ENCODE results near the gene SEC22B. TPM values are rescaled to one million over a fixed set of nuclear protein-coding genes. Genes with fewer than 3 reads are reported as not detected.
"Not testable (repeated sequence)": the region's sequence is repeated elsewhere in the genome, so short reads cannot be mapped to it uniquely, and the experiment has no call there.

Gene SEC22B
- total RNA-seq, 1 donor from 2014 or later, result 12.4 TPM

DNA sequence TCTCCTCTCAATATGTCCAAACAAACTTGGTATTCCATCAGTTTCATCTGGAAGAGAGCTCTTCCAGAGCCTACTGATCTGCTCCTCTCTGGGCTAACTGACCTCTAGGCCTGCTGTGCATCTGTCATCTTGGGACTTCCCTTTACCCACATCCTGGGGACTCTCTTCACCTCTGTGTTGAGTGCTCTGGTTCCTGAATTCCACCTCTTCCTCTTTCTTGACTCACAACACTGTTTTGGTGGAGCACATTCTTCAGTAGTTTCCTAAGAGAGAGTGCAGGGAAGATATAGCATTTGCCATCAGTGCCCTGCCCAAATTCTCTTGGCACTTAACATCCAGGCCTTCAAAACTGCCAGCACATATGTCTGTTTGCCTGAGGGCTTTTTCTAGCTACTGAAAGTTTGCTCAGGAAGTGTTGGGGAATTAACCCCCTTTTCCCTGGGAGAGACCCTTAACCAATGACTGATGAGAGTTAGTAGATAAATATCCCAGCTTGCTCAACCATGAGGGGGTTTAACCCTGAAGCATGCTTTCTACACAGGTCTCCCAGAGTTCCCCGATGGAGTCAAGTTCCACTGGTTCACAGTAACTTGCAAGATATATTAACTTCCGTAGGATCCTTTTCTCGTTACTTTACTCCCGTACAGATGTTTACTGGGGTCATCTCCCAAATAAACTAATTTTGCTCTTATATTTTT lies 52.4 kb downstream of the SEC22B start:
- DNase-seq; intact Hi-C loops (cut with DNase I): not testable (repeated sequence)
- ATAC-seq (ENCODE audit: poor library complexity), result peak; percentile 64

- peak; percentile 49 for ATAC-seq (ENCODE audit: poor library complexity)
- DNase-seq; intact Hi-C loops (cut with DNase I): not testable (repeated sequence)
Observed at GRCh38 chr1:120122262-120122893, 53.9 kb downstream of the SEC22B start.

DNA sequence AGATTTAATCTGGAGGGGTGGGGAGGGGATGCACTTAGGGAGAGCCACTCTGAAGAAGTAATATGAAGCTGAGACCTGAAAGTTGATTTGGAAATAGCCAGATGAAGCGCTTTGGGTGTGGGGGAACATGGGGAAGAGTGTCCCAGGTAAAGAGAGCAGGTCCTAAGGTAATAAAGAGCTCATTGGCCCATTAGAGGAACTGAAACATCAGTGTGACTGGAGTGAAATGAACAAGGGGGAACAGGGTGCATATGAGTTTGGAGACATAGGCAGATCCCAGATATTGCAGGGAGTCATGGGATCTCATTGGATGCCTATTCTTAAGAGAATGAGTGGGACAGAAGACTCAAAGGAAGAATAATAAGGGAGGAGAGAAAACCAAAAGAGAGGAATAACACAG lies 54.5 kb downstream of the SEC22B start:
- ATAC-seq (ENCODE audit: poor library complexity); DNase-seq; intact Hi-C loops (cut with DNase I): not testable (repeated sequence)

GRCh38 chr1:120120525-120120924 lies 55.8 kb downstream of the SEC22B start:
- peak; percentile 34 for ATAC-seq (ENCODE audit: poor library complexity)
- DNase-seq; intact Hi-C loops (cut with DNase I): not testable (repeated sequence)

DNA sequence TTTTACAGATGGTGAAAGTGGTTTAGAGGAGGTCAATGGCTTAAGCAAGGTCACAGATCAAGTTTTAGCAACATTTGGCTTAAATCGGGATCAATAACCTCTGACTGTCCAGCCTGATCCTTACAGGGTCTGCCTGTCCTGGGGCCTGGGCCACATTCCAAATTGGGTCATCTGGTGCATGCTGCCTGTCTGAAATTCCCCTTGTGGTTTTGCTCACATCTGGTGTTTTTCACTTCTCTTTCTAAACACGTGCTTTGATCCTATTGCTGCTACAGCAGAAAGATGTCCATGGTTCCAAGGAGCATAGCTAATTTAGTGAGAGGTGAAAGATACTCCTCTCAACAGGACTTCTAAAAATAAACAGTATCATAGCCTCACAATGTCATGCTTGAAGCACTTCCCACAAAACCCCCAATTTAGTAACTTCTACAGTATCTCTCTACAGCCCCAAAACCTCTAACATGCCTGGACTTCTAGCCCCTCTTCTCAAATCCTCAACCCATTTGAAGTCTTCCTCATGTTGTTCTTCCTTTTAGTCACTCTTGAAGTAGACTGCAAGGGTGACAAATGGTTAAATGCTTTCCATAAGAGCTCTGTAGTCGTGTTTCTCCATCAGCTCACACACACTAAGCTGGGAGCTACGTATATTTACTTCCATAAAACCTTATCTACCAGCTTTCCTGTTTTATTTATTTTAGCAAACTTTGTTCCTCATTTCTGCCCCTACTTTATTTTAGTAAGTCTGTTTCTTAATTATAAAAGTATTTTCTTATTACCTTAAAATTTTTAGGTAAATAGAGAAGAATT lies 58.7 kb downstream of the SEC22B start:
- peak; percentile 81 for ATAC-seq (ENCODE audit: poor library complexity)
- peak; percentile 52 for DNase-seq
- intact Hi-C loops (cut with DNase I), result not testable (repeated sequence)

GRCh38 chr1:120116094-120116493 lies 60.2 kb downstream of the SEC22B start:
- ATAC-seq (ENCODE audit: poor library complexity); DNase-seq; intact Hi-C loops (cut with DNase I): not testable (repeated sequence)

- DNase-seq; ATAC-seq (ENCODE audit: poor library complexity); intact Hi-C loops (cut with DNase I): not testable (repeated sequence)
Observed at GRCh38 chr1:120113134-120113533, 63.2 kb downstream of the SEC22B start.

- DNase-seq; intact Hi-C loops (cut with DNase I); ATAC-seq (ENCODE audit: poor library complexity): not testable (repeated sequence)
Observed at GRCh38 chr1:120112212-120112611, 64.1 kb downstream of the SEC22B start.

GRCh38 chr1:120111771-120112170 lies 64.5 kb downstream of the SEC22B start:
- ATAC-seq (ENCODE audit: poor library complexity); DNase-seq; intact Hi-C loops (cut with DNase I): not testable (repeated sequence)

GRCh38 chr1:120111008-120111407 lies 65.3 kb downstream of the SEC22B start:
- DNase-seq; ATAC-seq (ENCODE audit: poor library complexity); intact Hi-C loops (cut with DNase I): not testable (repeated sequence)

DNA sequence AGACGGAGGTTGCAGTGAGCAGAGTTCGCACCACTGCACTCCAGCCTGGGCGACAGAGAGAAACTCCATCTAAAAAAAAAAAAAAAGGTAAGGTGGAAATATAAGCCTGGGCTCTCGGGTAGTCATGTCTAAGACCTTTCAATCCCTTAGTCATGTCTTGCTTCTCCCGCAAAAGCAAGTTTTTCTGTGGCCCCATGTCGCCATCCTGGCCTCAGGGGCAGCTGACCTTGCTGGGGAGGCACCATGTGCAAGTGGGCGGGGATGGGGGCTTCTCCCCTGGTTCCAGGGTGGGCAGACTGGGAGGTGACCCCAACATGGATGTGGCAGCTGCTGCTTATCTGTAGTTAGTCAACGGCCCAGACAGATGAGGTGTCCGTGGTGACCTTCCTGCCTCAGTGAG lies 66.7 kb downstream of the SEC22B start:
- ATAC-seq (ENCODE audit: poor library complexity); intact Hi-C loops (cut with DNase I); DNase-seq: not testable (repeated sequence)

GRCh38 chr1:120109180-120109579 lies 67.1 kb downstream of the SEC22B start:
- ATAC-seq (ENCODE audit: poor library complexity); DNase-seq; intact Hi-C loops (cut with DNase I): not testable (repeated sequence)

GRCh38 chr1:120105288-120105687 lies 71.0 kb downstream of the SEC22B start:
- ATAC-seq (ENCODE audit: poor library complexity); intact Hi-C loops (cut with DNase I); DNase-seq: not testable (repeated sequence)

- peak; percentile 54 for ATAC-seq (ENCODE audit: poor library complexity)
- DNase-seq; intact Hi-C loops (cut with DNase I): not testable (repeated sequence)
Observed at GRCh38 chr1:120103768-120104167, 72.6 kb downstream of the SEC22B start.

DNA sequence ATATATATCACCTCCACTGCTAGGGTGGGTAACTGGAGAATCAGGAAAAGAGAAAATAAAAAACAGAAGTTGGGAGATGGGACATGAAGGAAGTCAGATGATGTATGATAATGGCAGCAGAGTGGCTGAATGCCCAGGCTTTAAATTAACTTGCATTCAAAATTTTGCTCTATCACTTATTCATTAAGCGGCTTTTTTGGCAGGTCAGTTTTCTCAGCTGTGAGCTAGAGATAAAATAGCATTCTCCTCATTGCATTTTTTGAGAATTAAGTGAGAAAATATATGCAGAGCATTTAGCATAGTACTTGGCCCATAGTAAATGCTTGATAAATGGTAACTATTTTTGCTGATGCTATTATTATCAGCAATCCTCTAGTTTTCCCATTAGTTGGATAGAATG lies 74.7 kb downstream of the SEC22B start:
- DNase-seq; intact Hi-C loops (cut with DNase I); ATAC-seq (ENCODE audit: poor library complexity): not testable (repeated sequence)
